ENCODE data around the gene PRKCE.

Gene PRKCE

GRCh38 chr2:46032996-46033395 lies 381.5 kb downstream of the PRKCE start:
- DNase-seq = no peak

- no peak for DNase-seq
Observed at GRCh38 chr2:46034535-46034934, 383.1 kb downstream of the PRKCE start.

GRCh38 chr2:46036929-46037328 lies 385.5 kb downstream of the PRKCE start:
- DNase-seq = no peak

GRCh38 chr2:46039543-46040303 lies 388.2 kb downstream of the PRKCE start:
- no peak for DNase-seq

DNA sequence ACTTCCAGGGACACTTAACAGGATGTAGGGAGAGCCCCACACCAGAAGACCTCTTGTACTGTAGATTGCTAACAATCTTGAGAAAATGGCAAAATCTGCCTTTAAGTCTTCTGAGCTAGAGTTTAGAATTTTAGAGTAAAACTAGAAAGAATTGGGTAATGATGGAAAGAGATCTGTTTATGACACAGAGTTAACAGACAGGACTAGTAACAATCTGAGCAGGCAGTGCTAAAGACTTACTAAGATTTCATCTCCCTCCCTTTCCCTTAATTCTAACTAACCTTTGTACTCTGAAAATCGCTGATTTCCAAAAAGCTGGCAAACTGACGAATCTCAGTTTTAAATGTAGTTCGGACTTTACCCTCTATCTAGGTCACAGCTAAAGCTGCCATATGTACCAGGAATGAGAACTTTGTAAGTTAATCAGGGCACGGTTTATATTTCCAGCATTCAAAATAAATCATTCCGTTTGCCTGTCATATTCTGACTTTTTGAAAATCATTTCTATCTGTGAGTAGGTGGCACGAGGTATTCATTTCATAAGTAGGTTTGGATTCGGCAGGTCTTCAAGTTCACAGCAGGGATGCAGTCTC lies 389.2 kb downstream of the PRKCE start:
- no peak for DNase-seq

DNA sequence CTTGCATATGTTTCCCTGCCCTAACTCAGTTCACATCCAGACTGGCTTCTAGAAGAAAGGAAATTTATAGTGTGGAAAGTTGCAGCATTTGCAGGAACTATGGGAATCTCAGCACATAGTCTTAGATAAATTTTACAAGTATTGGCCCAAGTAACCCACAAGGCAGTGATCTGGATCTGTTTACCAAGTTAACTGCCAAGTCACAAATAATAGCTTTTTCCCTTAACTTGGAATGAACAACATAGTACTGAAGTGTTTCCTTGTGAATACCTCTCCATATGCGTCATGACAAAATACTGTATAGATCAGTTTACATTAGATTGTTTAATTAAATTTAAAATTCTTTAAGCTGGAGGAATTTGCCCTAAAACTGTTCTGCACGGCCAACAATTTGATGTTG lies 390.0 kb downstream of the PRKCE start:
- DNase-seq = no peak

DNA sequence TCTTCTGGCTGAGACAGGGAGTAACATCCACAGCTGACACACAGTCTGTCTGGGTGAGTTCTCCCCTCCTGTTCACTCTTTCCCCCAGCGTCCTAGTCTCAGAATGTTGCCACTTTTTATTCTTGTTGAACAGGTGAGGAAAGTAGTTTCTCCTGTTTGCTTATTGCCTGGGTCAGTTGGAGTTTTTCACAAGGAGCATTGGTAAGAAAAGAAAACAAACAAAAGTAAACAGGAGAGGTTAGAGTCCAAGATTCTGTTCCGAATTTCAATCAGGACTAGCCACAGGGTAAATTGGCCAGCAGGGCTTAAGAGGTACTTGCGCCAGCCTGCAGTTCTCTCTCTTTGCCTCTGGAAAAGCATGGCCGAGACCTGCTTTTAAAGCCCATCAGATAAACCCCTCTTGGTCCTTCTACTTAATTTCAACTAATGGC lies 390.7 kb downstream of the PRKCE start:
- no peak for DNase-seq

DNA sequence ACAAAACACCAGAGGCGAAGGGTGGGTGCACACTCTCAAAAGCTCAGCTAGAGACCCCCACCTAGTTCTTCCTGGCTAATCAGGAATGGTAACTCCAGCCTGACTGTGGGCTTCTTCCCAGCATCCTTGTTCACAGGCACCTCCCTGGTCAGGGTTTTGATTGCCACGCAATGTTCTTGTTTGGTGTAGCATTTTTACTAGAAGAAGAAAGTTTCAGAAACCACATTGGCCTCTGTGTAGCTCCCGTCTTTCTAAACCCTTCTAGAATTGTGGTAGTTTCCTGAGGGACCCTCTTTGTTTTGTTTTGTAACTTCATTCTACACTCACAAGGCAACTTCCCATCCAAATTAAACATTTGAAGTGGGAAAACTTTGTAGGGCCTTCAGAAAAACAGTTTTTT lies 391.2 kb downstream of the PRKCE start:
- no peak for DNase-seq

DNA sequence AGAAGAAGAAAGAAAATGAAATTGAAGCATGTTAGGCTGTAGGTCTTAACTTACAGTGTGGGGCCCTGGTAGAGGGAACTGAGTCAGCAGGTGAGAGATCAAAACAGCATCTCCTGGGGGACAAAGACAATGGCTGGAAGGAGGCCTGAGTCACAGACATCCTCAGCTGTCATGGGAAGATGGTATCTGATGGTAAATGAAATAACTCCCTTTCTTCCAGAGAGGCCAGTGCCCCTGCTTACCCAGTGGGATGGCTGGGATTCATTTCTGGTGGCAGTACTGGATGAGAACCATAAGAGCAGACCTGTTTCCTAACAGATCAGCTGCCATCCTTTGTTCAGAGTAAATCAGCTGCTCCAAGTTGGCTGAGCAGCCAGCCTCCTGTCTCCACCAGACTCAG lies 394.4 kb downstream of the PRKCE start:
- DNase-seq = no peak

DNA sequence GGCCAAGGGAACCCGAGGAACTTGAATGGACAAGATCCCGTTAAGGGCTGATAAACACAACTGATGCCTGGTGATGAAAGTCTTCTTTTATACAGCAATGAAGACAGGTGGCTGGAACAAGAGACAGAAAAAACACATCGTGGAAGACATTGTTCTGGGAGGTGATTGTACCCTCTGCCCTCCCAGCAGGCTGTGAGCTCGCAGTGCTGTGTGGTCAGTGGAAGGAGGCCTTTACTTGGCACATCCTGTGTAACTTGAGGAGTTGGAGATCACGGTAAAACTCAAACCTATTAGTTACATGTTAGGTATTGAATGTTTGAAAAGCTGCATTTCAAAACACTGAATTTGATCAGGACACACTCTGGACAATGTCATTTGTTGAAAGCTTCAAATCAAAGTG lies 395.8 kb downstream of the PRKCE start:
- DNase-seq = no peak

DNA sequence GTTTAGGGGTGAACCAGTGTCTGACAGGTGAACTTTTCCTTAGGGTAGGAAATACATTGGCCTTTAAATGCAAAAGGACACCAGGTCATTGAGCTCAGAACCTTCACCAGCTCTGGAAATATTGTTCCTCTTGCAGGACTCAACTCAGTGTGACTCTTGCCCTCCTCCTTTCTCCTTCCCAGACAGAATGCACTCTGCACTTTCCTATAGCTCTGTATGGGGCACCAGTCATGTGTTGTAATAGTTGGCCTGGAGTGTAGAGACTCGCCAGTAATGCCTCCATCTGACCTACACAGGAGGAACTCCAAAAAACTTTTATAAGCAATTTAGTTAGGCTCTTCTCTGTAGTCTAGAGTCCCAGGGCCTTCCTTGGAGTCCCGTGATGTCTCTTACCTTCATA lies 397.2 kb downstream of the PRKCE start:
- DNase-seq = no peak

DNA sequence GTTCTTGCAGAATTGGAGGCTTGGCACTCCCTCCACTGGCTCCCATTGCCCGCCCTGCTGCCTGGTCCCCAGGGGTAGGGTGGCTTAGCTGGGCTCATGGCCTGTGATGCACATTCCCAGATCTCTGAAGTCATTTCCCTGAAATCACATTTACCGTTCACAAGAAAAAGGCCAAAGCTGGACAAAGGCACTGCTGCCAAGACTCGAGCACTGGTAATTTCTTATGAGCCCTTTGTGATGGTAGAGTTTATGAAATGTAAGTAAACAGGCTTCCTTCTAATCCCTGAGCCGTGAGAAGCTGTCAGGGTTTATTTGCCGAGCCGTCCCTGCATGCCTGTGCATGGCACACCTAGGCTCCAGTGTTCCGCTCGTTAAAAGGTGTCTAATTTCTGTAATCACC lies 398.6 kb downstream of the PRKCE start:
- DNase-seq = no peak

DNA sequence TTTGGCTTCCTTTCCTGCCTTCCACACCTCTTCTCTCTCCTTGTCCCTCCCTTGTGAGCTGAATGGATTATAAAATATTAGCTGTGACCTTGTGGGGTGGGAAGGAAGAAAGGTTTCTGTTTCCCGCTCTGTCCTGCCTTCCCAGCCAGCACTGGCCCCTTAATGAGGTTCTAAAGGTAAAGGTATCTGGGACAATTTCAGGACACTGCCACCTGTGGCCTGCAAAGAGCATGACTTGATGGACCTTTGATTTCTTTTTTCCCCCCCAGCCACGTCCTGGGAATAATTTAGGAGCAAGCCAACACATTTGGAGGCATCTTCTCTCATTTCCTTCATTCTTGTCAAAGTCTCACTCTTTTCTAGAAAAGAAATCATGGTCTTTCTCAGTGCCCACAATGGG lies 399.0 kb downstream of the PRKCE start:
- no peak for DNase-seq

DNA sequence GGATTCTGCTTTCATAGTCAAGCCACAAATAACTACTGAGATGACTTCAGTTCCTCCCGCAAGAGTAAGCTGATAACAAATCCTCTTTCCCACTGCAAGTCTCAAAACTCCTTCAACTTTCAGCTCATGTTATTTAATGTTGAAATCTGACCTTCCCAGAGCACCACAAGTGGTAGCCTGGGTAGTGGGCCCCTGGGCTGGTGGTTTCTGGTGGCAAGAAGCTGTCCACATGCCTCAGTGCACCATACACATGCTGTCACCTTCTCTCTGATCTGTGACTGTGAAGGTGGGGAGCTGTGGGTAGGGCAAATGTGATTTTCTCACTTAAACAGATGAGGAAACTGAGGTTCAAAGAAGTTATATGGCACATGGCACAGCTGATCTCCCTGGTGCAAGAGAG lies 399.6 kb downstream of the PRKCE start:
- no peak for DNase-seq

DNA sequence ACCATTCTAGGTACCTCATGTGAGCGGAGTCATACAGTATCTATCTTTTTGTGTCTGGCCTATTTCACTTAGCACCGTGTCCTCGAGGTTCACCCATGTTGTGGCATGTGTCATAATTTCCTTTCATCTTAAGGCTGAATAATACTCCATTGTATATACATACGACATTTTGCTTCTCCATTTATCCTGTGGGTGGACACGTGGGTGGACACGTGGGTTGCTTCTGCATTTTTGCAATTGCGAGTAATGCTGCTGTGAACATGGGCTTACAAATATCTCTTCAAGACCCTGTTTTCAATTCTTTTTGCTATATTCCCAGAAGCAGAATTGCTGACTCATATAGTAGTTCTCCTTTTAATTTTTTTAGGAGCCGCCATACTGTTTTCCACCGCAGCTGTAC lies 402.1 kb downstream of the PRKCE start:
- DNase-seq = no peak

DNA sequence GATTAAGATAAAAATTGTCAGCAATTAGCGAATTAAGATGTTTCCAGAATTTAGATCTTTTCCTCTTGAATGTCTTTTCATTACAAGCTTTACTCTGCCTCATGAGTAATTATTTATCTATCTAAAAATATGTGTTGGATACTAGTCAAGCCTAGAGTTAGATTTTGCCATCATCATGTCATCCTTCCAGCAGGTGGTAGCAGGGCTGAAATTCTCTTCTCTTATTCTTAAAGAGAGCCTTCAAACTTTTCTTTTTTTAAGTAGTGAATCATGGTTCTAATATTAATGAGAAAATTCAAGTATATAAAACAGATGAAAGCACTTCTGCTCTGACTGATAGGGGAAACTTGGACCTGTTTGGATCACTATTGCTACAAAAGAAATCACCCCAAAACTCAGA lies 405.1 kb downstream of the PRKCE start:
- DNase-seq = no peak

DNA sequence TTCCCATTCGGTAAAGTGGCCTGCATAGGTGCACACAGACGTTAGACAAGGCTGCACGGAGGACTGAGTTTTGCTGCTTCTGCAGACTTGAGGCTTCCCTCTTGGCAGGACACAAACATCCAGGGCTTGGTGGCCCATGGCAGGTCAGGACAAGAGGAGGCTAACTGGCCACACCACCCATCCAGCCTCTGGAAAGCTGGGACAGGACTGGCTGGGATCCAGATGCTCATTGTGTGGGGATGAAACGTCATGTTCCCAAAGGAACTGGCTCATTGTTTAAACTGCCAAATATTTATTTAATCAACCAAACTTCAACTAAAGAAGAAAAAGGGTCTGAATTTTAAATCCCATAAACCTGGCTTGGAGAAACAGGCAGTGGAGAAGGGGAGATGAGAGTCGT lies 406.7 kb downstream of the PRKCE start:
- DNase-seq = no peak

DNA sequence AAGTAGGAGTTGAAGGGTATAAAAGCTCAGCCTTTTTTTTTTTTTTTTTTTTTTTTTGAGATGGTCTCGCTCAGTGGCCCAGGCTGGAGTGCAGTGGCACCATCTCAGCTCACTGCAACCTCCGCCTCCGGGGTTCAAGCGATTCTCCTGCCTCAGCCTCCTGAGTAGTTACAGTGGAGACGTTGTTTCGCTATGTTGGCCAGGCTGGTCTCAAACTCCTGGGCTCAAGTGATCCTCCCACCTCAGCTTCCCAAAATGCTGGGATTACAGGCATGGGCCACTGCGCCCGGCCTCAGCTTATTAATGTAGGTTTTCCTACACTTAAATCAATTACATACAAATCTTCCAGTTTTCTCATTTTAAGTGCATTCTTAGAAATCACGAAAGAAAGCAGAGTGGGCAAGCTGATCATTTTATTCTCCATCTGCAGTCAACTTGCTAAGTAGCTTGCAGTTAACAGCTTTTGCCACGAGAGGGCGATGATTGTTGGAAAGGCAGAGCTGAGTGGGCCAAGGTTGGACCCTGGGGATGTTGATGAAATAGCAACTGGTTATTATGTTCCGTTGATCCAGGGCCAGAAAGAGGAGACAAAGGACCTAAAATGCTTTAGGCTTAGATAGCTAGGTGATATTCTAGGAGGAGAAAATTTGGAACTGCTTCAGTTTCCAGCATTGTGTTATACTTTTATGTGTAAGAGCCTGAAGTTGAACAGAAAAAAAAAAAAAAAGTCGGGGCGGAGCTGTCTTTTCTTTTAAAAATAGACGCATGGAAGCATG lies 411.4 kb downstream of the PRKCE start:
- DNase-seq = peak; percentile 65

GRCh38 chr2:46064396-46064795 lies 412.9 kb downstream of the PRKCE start:
- DNase-seq = no peak

GRCh38 chr2:46065152-46065551 lies 413.7 kb downstream of the PRKCE start:
- DNase-seq = no peak

GRCh38 chr2:46066116-46066515 lies 414.6 kb downstream of the PRKCE start:
- no peak for DNase-seq

- no peak for DNase-seq
Observed at GRCh38 chr2:46066601-46067000, 415.1 kb downstream of the PRKCE start.

- no peak for DNase-seq
Observed at GRCh38 chr2:46067062-46067461, 415.6 kb downstream of the PRKCE start.
